Activated naive CD8-positive, alpha-beta T cell treated with anti-CD3 and anti-CD28 coated beads for 36 hours (primary cell): ENCODE measurements around the gene RELL1. TPM values are rescaled to one million over a fixed set of nuclear protein-coding genes. Genes with fewer than 3 reads are reported as not detected.
A peak's percentile ranks its signal among the peaks of the same experiment; 100 is the strongest.

Source experiments
- DNase-seq: peaks from one replicate; pipeline ENCODE4 v3.0.0; 2021
- H3K27ac Mint-ChIP-seq: one replicate; pipeline ENCODE4 v1.8.0; 2022; ENCODE audit warnings: mild to moderate bottlenecking, moderate library complexity, mixed read lengths
- H3K27me3 Mint-ChIP-seq: one replicate; pipeline ENCODE4 v1.8.0; 2022; ENCODE audit warnings: mild to moderate bottlenecking, mixed read lengths
- H3K36me3 Mint-ChIP-seq: one replicate; pipeline ENCODE4 v1.8.0; 2021; ENCODE audit warnings: mild to moderate bottlenecking, mixed read lengths
- H3K4me1 Mint-ChIP-seq: one replicate; pipeline ENCODE4 v1.8.0; 2021; ENCODE audit warnings: mixed read lengths
- H3K4me3 Mint-ChIP-seq: one replicate; pipeline ENCODE4 v1.8.0; 2022; ENCODE audit warnings: mild to moderate bottlenecking, moderate library complexity, mixed read lengths
- H3K9me3 Mint-ChIP-seq: one replicate; pipeline ENCODE4 v1.8.0; 2022; ENCODE audit warnings: mixed read lengths
- total RNA-seq, 2 experiments: library from RNA; stranded (reverse); gene quantifications; one replicate each; pipeline ENCODE4 v1.2.3, GENCODE V29; 2021

RELL1 gene
- total RNA-seq, 2 experiments from 2014 or later, result 16.6 to 16.7 TPM

DNA sequence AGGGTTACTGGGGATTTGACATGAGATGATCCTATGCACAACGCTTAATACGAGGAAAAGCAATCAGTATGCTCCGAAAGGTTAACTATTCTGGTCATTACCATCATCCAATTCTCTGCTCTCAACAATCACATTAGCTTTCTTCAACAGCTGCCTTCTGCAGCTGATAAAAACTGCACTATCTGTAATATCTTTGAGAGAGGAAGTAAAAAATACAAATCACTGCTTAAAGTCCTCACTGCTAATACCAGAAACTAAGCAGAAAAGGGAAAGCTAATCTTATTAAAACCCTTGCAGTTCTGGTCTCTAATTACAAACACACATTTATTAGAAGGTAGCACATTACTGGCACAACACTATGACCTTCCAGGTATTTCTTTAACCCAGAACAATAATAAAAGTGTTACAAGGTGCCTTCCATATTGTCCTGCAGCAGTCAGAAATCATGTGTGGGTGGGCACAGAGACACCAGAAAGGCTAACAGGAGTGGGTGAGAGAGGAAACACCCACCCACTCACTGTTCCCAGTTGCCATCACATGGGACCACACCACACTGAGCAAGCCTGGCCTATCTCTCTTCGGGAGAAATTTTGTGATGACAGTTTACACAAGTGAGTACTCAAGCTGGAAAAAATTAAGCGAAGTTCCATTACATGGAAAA, 71.0 kb downstream of the RELL1 start:
- Mint-ChIP-seq H3K4me1 (peaks cover 17% of the 10 kb centered on the region), H3K9me3 (no peaks in the 10 kb centered on the region), H3K27ac (no peak overlapping the region), H3K4me3 (no peak overlapping the region), H3K36me3 (peaks cover 15% of the 10 kb centered on the region), H3K27me3 (no peaks in the 10 kb centered on the region)
- DNase-seq, result no peak

DNA sequence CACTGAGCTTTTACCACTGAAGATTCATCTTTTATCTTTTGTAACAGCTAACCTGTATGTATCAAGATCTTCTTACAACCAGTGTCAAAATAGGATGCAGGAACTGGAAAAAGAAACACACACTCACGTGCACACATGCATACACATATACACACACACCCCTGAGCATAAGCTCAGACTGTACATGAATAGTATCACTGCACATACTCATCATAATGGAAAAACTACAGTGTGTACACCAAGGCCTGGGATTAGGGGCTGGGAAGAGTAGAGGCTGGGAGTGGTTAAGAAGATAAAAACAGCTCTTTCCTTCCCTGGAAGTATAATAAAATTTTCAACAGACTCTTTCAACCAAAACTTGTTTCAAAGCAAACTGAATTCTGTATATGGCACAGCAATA, 73.4 kb downstream of the RELL1 start:
- Mint-ChIP-seq H3K4me3 (no peak overlapping the region), H3K27ac (no peak overlapping the region), H3K4me1 (peaks cover 17% of the 10 kb centered on the region), H3K36me3 (peaks cover 28% of the 10 kb centered on the region), H3K9me3 (no peaks in the 10 kb centered on the region), H3K27me3 (no peaks in the 10 kb centered on the region)
- DNase-seq, result no peak

DNA sequence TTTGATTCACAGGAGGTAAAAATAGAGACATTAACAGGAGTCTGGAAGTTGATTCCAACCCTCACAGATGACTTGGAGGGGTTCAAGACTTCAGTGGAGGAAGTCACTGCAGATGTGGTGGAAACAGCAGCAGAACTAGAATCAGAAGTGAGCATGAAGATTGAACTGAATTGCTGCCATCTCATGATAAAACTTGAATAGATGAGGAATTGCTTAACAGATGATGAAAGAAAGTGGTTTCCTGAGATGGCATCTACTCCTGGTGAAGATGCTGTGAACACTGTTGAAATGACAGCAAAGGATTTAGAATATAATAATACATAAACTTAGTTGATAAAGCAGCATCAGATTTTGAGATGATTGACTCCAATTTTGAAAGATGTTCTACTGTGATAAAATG, 76.5 kb downstream of the RELL1 start:
- Mint-ChIP-seq H3K36me3 (peaks cover 28% of the 10 kb centered on the region), H3K27me3 (no peaks in the 10 kb centered on the region), H3K4me1 (peaks cover 4% of the 10 kb centered on the region), H3K27ac (no peak overlapping the region), H3K9me3 (no peaks in the 10 kb centered on the region), H3K4me3 (no peak overlapping the region)
- DNase-seq, result no peak

DNA sequence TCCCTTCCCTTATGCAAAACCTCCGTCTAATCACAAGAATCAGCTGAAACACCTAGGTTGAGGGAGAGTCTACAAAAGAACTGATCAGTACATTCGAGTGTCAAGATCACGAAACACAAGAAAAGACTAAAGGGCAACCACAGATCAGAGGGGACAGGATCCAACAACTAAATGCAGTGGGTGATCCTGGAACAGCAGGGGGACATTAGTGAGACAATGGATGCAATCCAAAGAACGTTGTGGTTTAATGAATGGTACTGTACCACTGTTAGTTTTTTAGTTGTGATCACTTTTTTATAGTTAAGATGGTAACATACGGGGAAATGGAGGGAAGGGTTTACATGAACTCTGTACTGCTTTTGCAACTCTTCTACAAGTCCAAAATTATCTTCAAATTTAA, 79.2 kb downstream of the RELL1 start:
- peaks cover 5% of the 10 kb centered on the region for H3K4me1 Mint-ChIP-seq
- H3K9me3 Mint-ChIP-seq, result no peaks in the 10 kb centered on the region
- no peak overlapping the region for H3K27ac Mint-ChIP-seq
- H3K36me3 Mint-ChIP-seq, result peaks cover 20% of the 10 kb centered on the region
- no peak for DNase-seq
- no peaks in the 10 kb centered on the region for H3K27me3 Mint-ChIP-seq
- no peak overlapping the region for H3K4me3 Mint-ChIP-seq

DNA sequence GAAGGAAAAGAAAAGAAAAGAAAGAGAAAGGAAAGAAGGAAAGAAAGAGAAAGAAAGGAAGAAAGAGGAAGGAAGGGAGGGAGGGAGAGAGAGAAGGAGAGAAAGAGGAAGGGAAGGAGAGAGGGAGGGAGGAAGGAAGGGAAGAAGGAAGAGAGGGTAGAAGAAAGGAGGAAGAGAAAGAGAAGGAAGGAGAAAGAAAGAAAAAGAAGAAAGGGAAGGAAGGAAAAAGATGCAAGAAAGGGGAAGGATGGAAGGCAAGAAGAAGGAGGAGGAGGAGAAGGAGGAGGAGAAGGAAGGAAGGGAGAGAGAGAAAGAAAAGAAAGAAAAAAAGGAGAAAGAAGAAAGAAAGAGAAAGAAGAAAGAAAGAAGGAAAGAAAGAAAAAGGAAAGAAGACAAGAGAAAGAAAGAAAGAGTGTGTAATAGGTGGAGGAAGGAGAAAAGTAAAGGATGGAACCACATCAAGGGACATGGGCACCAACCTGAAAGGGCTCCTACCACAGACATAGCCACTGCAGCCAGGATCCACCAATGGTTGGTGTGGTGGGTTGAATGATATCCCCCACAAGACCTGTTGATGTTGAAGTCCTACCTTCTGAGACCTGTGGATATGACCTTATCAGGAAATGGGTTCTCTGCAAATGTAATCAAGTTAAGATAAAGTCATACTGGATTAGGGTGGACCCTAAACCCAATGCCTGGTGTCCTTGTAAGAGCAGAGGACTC, 80.2 kb downstream of the RELL1 start:
- Mint-ChIP-seq H3K4me1 (peaks cover 7% of the 10 kb centered on the region), H3K36me3 (peaks cover 18% of the 10 kb centered on the region), H3K9me3 (no peaks in the 10 kb centered on the region), H3K27me3 (no peaks in the 10 kb centered on the region), H3K4me3 (no peak overlapping the region), H3K27ac (no peak overlapping the region)
- DNase-seq, result no peak

DNA sequence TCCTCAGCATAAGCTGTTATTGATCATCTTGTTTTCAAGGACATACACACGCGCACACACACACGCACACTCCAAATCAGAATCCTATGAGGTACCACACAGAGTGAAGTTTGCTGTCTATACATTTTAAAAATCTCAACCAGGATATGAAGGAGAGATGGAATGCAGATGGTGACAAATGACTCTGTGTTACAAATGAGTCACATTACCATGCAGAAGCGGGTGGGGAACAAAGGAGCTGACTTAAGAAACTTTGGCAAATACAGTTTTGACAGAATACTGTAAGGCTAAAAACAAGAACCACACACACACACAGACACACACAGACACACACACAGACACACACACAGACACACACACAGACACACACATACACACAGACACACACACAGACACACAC, 81.7 kb downstream of the RELL1 start:
- peaks cover 13% of the 10 kb centered on the region for H3K36me3 Mint-ChIP-seq
- H3K27ac Mint-ChIP-seq, result no peak overlapping the region
- no peak overlapping the region for H3K4me3 Mint-ChIP-seq
- H3K9me3 Mint-ChIP-seq, result no peaks in the 10 kb centered on the region
- no peak for DNase-seq
- no peaks in the 10 kb centered on the region for H3K27me3 Mint-ChIP-seq
- peaks cover 7% of the 10 kb centered on the region for H3K4me1 Mint-ChIP-seq

DNA sequence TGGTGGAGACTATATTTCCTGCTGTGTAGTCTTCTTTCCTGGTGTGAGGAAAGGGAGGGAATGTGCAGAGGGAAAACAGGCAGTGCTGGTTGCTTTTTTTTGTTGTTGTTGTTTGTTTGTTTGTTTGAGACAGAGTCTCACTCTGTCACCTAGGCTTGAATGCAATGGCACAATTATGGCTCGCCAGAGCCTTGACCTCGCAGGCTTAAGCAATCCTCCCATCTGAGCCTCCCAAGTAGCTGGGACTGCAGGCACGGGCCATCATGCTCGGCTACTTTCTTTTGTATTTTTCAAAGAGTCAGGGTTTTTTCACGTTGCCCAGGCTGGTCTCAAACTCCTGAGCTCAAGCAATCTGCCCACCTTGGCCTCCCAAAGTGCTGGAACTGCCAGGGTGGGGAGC, 82.5 kb downstream of the RELL1 start:
- no peak for DNase-seq
- Mint-ChIP-seq H3K27me3 (no peaks in the 10 kb centered on the region), H3K9me3 (no peaks in the 10 kb centered on the region), H3K4me1 (peaks cover 7% of the 10 kb centered on the region), H3K4me3 (no peak overlapping the region), H3K27ac (no peak overlapping the region), H3K36me3 (peaks cover 7% of the 10 kb centered on the region)

DNA sequence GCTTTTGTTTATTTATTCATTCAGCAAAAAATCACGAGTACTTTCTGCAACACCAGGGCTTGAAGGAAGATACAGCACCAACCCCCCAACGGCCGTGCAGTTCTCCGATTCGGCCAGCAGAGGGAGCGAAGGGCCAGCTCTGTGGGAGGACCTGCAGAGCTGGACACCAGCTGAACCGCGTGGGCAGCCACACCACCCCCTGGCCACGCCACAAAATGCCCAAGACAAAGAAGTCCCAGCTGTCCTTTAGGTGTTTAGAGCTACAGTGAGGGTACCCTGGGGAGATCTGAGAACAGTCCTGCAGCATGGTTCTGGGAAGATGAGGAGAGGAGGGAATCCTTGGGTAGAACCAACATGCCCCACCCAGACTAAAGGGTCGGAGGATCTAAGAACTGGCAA, 83.1 kb downstream of the RELL1 start:
- peak; percentile 68 for DNase-seq
- no peak overlapping the region for H3K27ac Mint-ChIP-seq
- H3K27me3 Mint-ChIP-seq, result no peaks in the 10 kb centered on the region
- no peaks in the 10 kb centered on the region for H3K9me3 Mint-ChIP-seq
- H3K36me3 Mint-ChIP-seq, result peaks cover 3% of the 10 kb centered on the region
- H3K4me1 Mint-ChIP-seq, result peaks cover 7% of the 10 kb centered on the region
- no peak overlapping the region for H3K4me3 Mint-ChIP-seq

DNA sequence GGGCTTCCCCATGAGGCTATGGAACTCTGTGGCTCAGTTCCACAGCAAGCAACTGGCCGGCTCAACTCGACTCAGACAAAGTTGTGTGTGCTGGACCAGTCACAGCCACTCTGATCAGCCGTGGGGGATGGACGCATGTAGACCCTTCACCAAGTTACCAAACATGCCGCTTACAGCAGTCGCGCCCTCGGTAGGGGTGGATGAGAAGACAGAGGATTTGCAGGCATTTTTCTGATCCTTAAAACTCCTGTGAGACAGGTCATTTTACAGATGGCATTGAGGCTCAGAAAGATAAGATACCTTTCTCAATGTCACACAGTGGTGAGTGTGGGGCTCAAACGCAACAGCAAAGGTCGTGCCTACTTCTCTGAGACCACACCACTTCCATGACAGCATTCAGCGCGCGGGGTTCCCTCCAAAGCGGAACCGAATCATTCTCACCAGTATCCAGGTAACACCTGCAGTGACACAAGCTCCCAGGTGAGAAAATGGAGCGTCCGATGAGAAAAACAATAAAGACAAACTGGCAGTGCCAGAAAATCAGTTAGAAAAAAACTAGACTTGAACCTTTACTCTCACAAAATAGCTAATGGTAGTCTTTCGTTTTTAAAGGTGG, 83.6 kb downstream of the RELL1 start:
- Mint-ChIP-seq H3K9me3 (no peaks in the 10 kb centered on the region), H3K4me3 (no peak overlapping the region), H3K27me3 (no peaks in the 10 kb centered on the region), H3K27ac (no peak overlapping the region), H3K36me3 (peaks cover 2% of the 10 kb centered on the region), H3K4me1 (peaks cover 7% of the 10 kb centered on the region)
- no peak for DNase-seq

DNA sequence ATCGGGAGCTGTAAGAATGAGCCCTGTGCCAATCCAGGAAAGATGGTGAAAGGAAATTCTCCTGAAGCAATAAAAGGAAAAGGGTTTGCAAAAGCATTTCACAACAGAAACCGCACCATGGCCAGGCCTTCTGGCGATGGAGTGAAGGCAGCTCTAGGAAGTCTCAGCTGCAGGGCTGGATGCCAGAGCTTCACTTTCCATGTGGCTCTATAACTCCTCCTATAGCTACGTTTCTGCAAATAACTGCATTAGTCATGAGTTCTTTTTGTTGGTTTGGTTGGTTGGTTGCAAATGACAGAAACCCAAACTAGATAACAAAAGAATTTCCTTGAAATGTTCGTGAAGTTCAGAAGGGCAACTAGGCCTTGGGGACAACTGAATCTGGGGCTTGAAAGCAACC, 84.6 kb downstream of the RELL1 start:
- peaks cover 2% of the 10 kb centered on the region for H3K36me3 Mint-ChIP-seq
- no peaks in the 10 kb centered on the region for H3K27me3 Mint-ChIP-seq
- H3K27ac Mint-ChIP-seq, result no peak overlapping the region
- H3K9me3 Mint-ChIP-seq, result no peaks in the 10 kb centered on the region
- H3K4me1 Mint-ChIP-seq, result peaks cover 7% of the 10 kb centered on the region
- H3K4me3 Mint-ChIP-seq, result no peak overlapping the region
- DNase-seq, result no peak

DNA sequence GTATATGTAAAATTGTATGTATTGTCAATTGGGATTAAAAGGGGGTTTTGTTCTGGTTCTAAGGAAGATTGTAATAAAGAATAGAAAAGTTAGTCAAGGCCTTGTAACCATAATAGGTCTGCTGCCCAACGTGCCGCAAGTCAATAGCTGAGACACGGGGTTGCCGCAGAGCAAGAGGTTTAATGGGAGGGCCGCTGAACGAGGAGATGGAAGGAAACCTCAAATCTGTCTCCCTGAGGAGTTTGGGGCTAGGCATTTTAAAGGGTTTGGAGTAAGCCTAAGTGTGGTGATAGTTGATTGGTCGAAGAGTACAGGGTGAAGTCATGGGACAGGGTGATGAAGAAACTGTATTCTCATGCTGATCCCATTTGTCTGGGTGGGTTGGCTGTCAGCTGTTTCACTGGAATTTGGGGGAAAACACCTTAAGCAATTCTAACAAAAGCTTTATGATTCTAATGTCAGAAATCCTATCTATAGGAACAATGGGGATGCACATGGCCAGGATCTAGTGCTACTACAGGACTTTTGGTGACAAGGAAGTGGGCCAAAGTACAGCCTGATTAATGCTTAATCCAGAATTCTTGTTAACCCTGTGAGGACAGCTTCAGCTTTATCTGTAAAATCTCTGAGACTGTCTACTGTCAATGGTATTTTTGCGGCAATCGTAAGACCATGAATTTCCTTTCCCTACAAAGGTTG, 86.9 kb downstream of the RELL1 start:
- Mint-ChIP-seq H3K4me1 (peaks cover 4% of the 10 kb centered on the region), H3K4me3 (no peak overlapping the region), H3K27ac (no peak overlapping the region), H3K36me3 (peaks cover 2% of the 10 kb centered on the region), H3K27me3 (no peaks in the 10 kb centered on the region), H3K9me3 (no peaks in the 10 kb centered on the region)
- no peak for DNase-seq

DNA sequence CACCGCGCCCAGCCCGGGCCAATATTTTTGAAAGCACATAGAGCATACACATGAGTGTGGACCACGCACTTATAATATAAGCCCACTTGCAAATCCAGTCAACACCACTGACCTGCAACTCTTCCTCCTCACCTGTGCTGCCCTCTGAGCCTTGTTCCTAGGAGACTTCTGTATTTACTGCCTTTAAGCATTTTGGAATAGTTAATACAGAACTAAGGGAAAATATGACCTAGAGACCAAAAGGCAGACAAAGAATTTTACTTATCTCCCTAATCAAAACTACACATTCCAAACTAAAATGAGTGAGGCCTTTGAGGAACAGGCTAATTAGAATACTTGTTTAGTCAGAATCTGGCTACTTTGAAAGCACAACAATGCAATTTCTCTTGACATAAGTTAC, 89.1 kb downstream of the RELL1 start:
- Mint-ChIP-seq H3K4me3 (no peak overlapping the region), H3K4me1 (peaks cover 2% of the 10 kb centered on the region), H3K9me3 (no peaks in the 10 kb centered on the region), H3K27ac (no peak overlapping the region), H3K27me3 (no peaks in the 10 kb centered on the region), H3K36me3 (no peaks in the 10 kb centered on the region)
- DNase-seq, result no peak

DNA sequence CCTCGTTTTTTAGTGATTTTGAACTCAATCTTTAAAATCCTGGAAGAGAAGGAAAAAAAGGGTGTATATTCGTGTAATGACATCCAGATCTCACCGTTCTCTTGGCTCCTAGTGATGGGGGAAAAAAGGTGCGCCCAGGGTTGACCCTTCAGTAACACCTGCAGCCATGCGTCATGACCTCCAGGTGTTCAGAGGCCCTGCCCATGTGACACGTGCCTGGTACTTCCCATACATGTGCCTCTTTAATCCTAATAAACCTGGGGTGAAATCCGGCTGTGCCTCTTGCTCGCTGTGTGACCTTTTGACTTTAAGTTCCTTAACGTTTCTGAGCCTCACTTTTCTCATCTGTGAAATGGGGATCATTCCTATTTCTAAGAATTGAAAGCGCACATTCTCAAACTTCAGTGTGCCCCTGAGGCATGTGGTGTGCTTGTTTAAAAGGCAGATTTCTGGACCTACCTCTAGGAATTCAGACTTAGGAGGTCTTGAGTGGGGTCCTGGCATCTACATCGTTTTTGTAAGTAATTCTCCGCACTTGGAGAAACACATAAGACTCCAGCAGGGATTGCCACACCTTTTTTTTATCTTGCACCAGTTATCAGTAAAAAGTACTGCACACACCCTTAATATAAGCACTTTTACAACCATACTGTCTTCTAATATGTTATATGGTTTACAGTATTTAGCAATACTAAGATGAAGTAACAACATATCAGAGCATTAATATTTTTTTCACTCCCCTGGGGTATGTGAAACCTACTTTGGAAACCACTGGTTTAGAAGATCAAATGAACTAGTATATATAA, 90.1 kb downstream of the RELL1 start:
- Mint-ChIP-seq H3K4me3 (no peak overlapping the region), H3K36me3 (no peaks in the 10 kb centered on the region), H3K27ac (no peak overlapping the region), H3K9me3 (no peaks in the 10 kb centered on the region), H3K4me1 (no peaks in the 10 kb centered on the region), H3K27me3 (no peaks in the 10 kb centered on the region)
- DNase-seq, result no peak

DNA sequence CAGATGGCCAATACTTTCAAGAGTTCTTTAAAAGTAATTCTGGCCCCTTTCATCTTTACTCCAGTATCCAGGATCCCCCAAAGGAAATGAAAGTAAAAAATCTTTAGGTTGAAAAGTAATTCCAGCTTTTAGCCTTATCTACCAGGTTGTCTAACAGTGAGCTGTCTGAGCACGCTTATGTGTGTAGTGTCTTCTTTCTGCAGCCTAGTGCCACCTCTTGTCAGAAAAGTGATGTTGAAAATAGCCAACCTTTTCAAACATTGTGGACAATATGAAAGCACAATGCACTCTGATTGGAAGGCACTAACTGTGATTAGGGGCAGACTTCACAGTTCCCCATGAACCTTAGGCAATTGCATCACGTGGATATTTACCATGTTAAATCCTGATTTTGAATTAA, 92.1 kb downstream of the RELL1 start:
- no peaks in the 10 kb centered on the region for H3K9me3 Mint-ChIP-seq
- H3K27me3 Mint-ChIP-seq, result no peaks in the 10 kb centered on the region
- H3K4me1 Mint-ChIP-seq, result no peaks in the 10 kb centered on the region

DNA sequence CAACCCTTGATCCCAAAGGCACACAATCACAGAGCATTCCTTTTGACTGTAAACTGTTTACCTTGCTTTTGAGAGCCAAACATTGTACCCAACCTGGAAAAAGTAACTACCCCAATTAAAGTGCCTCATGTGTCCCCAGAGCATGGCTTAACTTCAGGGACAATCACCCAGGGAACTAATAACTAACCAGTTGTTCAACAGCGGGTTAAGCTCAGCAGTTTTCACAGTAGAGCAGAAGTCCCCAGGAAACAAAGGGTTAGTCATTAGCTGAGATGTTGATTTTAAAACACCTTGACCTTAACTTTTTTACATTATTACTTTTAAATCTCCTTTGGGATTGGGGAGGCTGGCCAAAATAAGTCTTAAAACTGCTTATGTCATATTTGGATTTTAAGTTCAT, 94.8 kb downstream of the RELL1 start:
- peaks cover 3% of the 10 kb centered on the region for H3K36me3 Mint-ChIP-seq
- H3K27ac Mint-ChIP-seq, result no peak overlapping the region
- peaks cover 4% of the 10 kb centered on the region for H3K27me3 Mint-ChIP-seq
- H3K9me3 Mint-ChIP-seq, result no peaks in the 10 kb centered on the region
- DNase-seq, result no peak
- H3K4me1 Mint-ChIP-seq, result no peaks in the 10 kb centered on the region
- H3K4me3 Mint-ChIP-seq, result no peak overlapping the region

More for the DNA sequence above, 92.1 kb downstream of the RELL1 start:
- Mint-ChIP-seq H3K27ac (no peak overlapping the region), H3K36me3 (peaks cover 3% of the 10 kb centered on the region), H3K4me3 (no peak overlapping the region)
- no peak for DNase-seq
